Fibroblast of the aortic adventitia (primary cell): Measurements from ENCODE around the gene ZBTB48. TPM values are rescaled to one million over a fixed set of nuclear protein-coding genes. Genes with fewer than 3 reads are reported as not detected.
A peak's percentile ranks its signal among the peaks of the same experiment; 100 is the strongest.

ENCODE experiments used
- DNase-seq: peaks from one replicate; pipeline ENCODE4 v3.0.0-alpha.2; 2010; ENCODE audit warnings: low read depth
- H3K4me3 ChIP-seq: 2 replicates; pipeline ENCODE4 v1.5.1; 2011; ENCODE audit warnings: low read depth, mild to moderate bottlenecking, control low read depth, low read length, moderate library complexity
- CTCF ChIP-seq: IDR thresholded peaks from 2 replicates; pipeline ENCODE4 v1.5.1; 2011; ENCODE audit warnings: mild to moderate bottlenecking, low read length, control low read depth, inconsistent platforms; ENCODE audit not compliant: insufficient read depth
- total RNA-seq: library from RNA; depleted of rRNA; stranded (reverse); fragments of >200 nt; gene quantifications from 2 replicates; pipeline ENCODE4 v1.2.3, GENCODE V29; 2012; ENCODE audit warnings: low replicate concordance

The ZBTB48 gene
- total RNA-seq, 1 donor, result 7.7 TPM

- DNase-seq, result no peak
- TF ChIP-seq CTCF, result no peak
- H3K4me3 ChIP-seq, result no peak overlapping the region
Observed at GRCh38 chr1:6622396-6623152, 42.8 kb downstream of the ZBTB48 start.

GRCh38 chr1:6623269-6623965, 43.6 kb downstream of the ZBTB48 start:
- TF ChIP-seq CTCF, result no peak
- H3K4me3 ChIP-seq, result no peak overlapping the region
- DNase-seq, result no peak

- peak within 1 kb of the TSS; percentile 78 for H3K4me3 ChIP-seq
- DNase-seq, result peak; percentile 81
- no peak for TF ChIP-seq CTCF
Observed at GRCh38 chr1:6624710-6625583, 45.2 kb downstream of the ZBTB48 start, which contains the start of gene THAP3. Gene THAP3 (plus strand): TSS chr1:6624868. CDS start chr1:6625219, 351 bp downstream.

GRCh38 chr1:6625584-6626149, 45.9 kb downstream of the ZBTB48 start:
- TF ChIP-seq CTCF, result no peak
- DNase-seq, result peak; percentile 78
- peak overlapping the region; percentile 78 for H3K4me3 ChIP-seq

GRCh38 chr1:6627031-6627430, 47.2 kb downstream of the ZBTB48 start:
- H3K4me3 ChIP-seq, result no peak overlapping the region
- DNase-seq, result no peak
- no peak for TF ChIP-seq CTCF

- no peak for TF ChIP-seq CTCF
- no peak overlapping the region for H3K4me3 ChIP-seq
- no peak for DNase-seq
Observed at GRCh38 chr1:6627841-6628545, 48.2 kb downstream of the ZBTB48 start.
